Psoas muscle (tissue), 8 donors: ENCODE measurements around the gene L3MBTL1. TPM values are rescaled to one million over a fixed set of nuclear protein-coding genes. Genes with fewer than 3 reads are reported as not detected.
A peak's percentile ranks its signal among the peaks of the same experiment; 100 is the strongest.

Experiments used
- ATAC-seq, 4 donors: fragments of 200-7000 bp; cut with Tn5 transposase; one replicate each; pipeline ENCODE4 v1.9.1; 2020; ENCODE audit warnings: moderate library complexity in 3 of 4, mild to moderate bottlenecking in 2 of 4
- DNase-seq, 2 donors: peaks; one replicate each; pipeline ENCODE4 v3.0.0-alpha.2; 2020
- H3K27ac ChIP-seq: fragments of 200-600 bp; one replicate; pipeline ENCODE4 v1.8.0; 2022
- H3K27me3 ChIP-seq, 3 donors: fragments of 200-600 bp in 1 of 3; one replicate each; pipeline versions ENCODE4 v1.6.1 to v1.8.0; 2013 to 2022; ENCODE audit warnings: low read length in 2 of 3, mild to moderate bottlenecking in 2 of 3, moderate library complexity in 1 of 3; ENCODE audit not compliant: insufficient read depth in 3 of 3
- H3K36me3 ChIP-seq, 2 donors: fragments of 200-600 bp in 1 of 2; one replicate each; pipeline versions ENCODE4 v1.6.1 to v1.8.0; 2013 to 2022; ENCODE audit warnings: low read depth in 1 of 2, mild to moderate bottlenecking in 1 of 2, moderate library complexity in 1 of 2; ENCODE audit not compliant: insufficient read depth in 1 of 2
- H3K4me1 ChIP-seq: fragments of 200-600 bp; one replicate; pipeline ENCODE4 v1.8.0; 2022
- H3K4me3 ChIP-seq: fragments of 200-600 bp; one replicate; pipeline ENCODE4 v1.8.0; 2022; ENCODE audit warnings: mild to moderate bottlenecking
- H3K9me3 ChIP-seq: fragments of 200-600 bp; one replicate; pipeline ENCODE4 v1.8.0; 2022
- WGBS, 3 donors: extraction: QIAGEN DNeasy Blood & Tissue Kit; methylation state at CpG; one replicate each; pipeline versions ENCODE4 v1.1.6 to v1.1.7; 2013; 5-methylcytosine and 5-hydroxymethylcytosine counted together
- intact Hi-C, 2 donors: fragments of 100-400 bp; cut with DNase I; formaldehyde crosslinking; loops; one replicate each; pipeline versions ENCODE4 v1.11.0 to v1.14.2; 2022
- polyA plus RNA-seq, 3 donors: library from polyadenylated mRNA; stranded (reverse); fragments of 200-250 nt; gene quantifications; one replicate each; pipeline ENCODE4 v1.2.3, GENCODE V29; 2013
- total RNA-seq, 4 donors: library from RNA; stranded (reverse); fragmentation: NEBNext Ultra II Directional in 2 of 4; extraction: Animal tissue kit (Norgen Biotek cat#: 25700) in 2 of 4; gene quantifications; one replicate each; pipeline versions ENCODE4 v1.2.1 to v1.2.4, GENCODE V29; 2021 to 2023
- TF ChIP-seq, protein P1 (sequence below): fragments of 200-600 bp; IDR thresholded peaks from one replicate; pipeline ENCODE4 v1.8.0; 2022; ENCODE audit warnings: antibody characterized with exemption
- donor health status: healthy with polysubstance abuse.
- donor health status: DM: no; HTN: no; CAD: no; lungs with moderate emphysema.
- donor health status: Bipolar disorder and iron deficiency.
- donor health status: healthy.
- donor health status: DM: yes; HTN: yes; CAD: no.
- donor health status: DM: no; HTN: no; CAD: no.
- donor health status: DM: no; HTN: no; CAD: no.
- donor health status: DM: yes; HTN: yes; CAD: no.

Gene L3MBTL1
- total and polyA plus RNA-seq, 7 donors = 0.82 to 4.3 (median 3.2) TPM

GRCh38 chr20:43530321-43531090 lies 23.0 kb downstream of the L3MBTL1 start:
- ATAC-seq (peak in 1 of 4 donors; percentile 32), DNase-seq (no peak)
- no peak overlapping the region for H3K27ac ChIP-seq
- H3K9me3 ChIP-seq = no peaks in the 10 kb centered on the region
- intact Hi-C loops = no loop called here
- WGBS, 3 donors = 78 to 86% (median 82%) methylated on average over 14 of the region's 14 CpGs
- H3K27me3 ChIP-seq = no peaks in the 10 kb centered on the region
- no peaks in the 10 kb centered on the region for H3K4me1 ChIP-seq
- TF ChIP-seq, protein P1, sequence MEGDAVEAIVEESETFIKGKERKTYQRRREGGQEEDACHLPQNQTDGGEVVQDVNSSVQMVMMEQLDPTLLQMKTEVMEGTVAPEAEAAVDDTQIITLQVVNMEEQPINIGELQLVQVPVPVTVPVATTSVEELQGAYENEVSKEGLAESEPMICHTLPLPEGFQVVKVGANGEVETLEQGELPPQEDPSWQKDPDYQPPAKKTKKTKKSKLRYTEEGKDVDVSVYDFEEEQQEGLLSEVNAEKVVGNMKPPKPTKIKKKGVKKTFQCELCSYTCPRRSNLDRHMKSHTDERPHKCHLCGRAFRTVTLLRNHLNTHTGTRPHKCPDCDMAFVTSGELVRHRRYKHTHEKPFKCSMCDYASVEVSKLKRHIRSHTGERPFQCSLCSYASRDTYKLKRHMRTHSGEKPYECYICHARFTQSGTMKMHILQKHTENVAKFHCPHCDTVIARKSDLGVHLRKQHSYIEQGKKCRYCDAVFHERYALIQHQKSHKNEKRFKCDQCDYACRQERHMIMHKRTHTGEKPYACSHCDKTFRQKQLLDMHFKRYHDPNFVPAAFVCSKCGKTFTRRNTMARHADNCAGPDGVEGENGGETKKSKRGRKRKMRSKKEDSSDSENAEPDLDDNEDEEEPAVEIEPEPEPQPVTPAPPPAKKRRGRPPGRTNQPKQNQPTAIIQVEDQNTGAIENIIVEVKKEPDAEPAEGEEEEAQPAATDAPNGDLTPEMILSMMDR = no peak
- H3K36me3 ChIP-seq = peaks cover 0 to 6% of the 10 kb centered on the region in 2 donors
- H3K4me3 ChIP-seq = no peak overlapping the region

DNA sequence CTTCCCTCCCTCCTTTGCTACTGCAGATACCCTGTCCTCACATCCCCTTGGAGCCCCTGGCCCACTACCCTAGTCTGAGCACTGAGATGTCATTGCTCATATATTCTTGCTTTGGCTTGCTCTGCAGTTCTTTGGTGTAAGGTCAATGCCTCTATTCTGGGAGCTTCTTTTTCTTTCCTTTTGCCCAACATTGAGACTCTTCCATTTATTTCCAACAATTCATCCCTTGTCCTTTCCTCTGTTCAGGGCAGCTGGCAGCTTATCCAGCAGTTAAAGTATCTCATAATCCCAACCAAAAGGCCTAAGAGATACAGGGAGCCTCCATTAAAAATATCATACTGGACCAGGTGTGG lies 23.6 kb downstream of the L3MBTL1 start:
- Histone ChIP-seq H3K4me1 (no peaks in the 10 kb centered on the region), H3K4me3 (no peak overlapping the region), H3K9me3 (no peaks in the 10 kb centered on the region), H3K27me3 (no peaks in the 10 kb centered on the region), H3K27ac (no peak overlapping the region), H3K36me3 (peaks cover 0 to 11% of the 10 kb centered on the region in 2 donors)
- ATAC-seq (no peak), DNase-seq (no peak)
- intact Hi-C loops = no loop called here
- TF ChIP-seq, protein P1 = no peak

GRCh38 chr20:43532416-43533055 lies 25.0 kb downstream of the L3MBTL1 start:
- TF ChIP-seq, protein P1 = no peak
- no peak for DNase-seq
- Histone ChIP-seq H3K27ac (no peak overlapping the region), H3K4me1 (no peaks in the 10 kb centered on the region), H3K9me3 (no peaks in the 10 kb centered on the region), H3K27me3 (no peaks in the 10 kb centered on the region), H3K36me3 (peaks cover 0 to 25% of the 10 kb centered on the region in 2 donors), H3K4me3 (no peak overlapping the region)
- intact Hi-C loops = no loop called here
- WGBS, 3 donors = 95 to 97% (median 97%) methylated on average over 9 of the region's 9 CpGs
- ATAC-seq = no peak

GRCh38 chr20:43533060-43533459 lies 25.6 kb downstream of the L3MBTL1 start:
- H3K27me3 ChIP-seq = no peaks in the 10 kb centered on the region
- ATAC-seq (no peak), DNase-seq (no peak)
- no peak overlapping the region for H3K4me3 ChIP-seq
- H3K9me3 ChIP-seq = no peaks in the 10 kb centered on the region
- no peak overlapping the region for H3K27ac ChIP-seq
- TF ChIP-seq, protein P1 = no peak
- H3K36me3 ChIP-seq = peaks cover 0 to 29% of the 10 kb centered on the region in 2 donors
- intact Hi-C loops = no loop called here
- H3K4me1 ChIP-seq = no peaks in the 10 kb centered on the region
